GM21526 (cell line): Measurements from ENCODE around the gene PHLDB2.

ENCODE experiments used
- ATAC-seq: cut with Tn5 transposase; IDR thresholded peaks from one replicate; pipeline ENCODE4 v1.9.1; 2021; ENCODE audit warnings: moderate library complexity; ENCODE audit not compliant: unreplicated experiment, low FRiP score

PHLDB2 gene

DNA sequence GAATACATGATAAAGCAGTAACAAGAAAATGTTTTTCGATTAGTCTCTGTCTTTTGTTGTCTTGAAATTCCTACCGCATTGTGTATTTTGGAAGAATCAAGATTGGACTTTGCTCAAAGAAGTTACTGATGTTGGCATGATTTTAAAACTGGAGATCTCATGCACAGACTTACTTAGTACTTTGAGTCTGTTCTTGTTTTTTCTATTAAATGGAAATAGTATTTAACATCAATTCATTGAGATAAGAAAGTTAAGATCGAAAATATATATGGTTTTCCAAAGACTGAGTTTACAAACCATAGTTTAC, 122.3 kb downstream of the PHLDB2 start:
- ATAC-seq: no peak

- ATAC-seq: no peak
Measured at GRCh38 chr3:111984636-111985298, 125.7 kb downstream of the PHLDB2 start.

- no peak for ATAC-seq
Measured at GRCh38 chr3:111986800-111987199, 127.7 kb downstream of the PHLDB2 start.

DNA sequence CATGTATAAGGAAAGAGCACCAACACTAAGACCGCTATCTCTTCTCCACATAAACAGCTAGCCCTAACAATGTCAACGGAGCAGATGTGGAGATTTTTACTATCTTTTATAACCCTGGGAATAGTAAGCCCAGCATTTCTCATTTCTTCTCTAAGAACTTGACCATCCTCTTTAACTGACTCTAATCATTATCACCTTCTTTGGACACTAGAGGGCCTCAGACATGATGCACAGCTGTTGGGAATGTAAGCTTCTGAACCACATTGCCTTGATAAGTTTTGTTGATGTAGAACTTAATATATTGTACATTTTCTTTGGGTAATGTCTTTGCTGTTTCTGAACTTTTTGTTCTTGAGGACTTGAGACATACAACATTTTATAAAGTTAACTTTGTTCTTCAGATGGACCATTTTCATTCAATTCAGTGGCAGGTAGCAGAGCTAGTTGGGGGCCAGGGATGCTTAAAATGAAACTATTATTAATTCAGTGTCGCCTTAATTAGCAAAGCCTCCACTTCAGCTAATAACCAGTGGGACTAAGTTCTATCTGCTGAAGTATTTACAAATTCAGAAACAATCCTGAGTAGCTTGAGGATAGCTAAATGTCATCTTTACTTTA, 130.1 kb downstream of the PHLDB2 start:
- peak; percentile 91 for ATAC-seq

GRCh38 chr3:111993038-111993437, 134.0 kb downstream of the PHLDB2 start:
- ATAC-seq: no peak

DNA sequence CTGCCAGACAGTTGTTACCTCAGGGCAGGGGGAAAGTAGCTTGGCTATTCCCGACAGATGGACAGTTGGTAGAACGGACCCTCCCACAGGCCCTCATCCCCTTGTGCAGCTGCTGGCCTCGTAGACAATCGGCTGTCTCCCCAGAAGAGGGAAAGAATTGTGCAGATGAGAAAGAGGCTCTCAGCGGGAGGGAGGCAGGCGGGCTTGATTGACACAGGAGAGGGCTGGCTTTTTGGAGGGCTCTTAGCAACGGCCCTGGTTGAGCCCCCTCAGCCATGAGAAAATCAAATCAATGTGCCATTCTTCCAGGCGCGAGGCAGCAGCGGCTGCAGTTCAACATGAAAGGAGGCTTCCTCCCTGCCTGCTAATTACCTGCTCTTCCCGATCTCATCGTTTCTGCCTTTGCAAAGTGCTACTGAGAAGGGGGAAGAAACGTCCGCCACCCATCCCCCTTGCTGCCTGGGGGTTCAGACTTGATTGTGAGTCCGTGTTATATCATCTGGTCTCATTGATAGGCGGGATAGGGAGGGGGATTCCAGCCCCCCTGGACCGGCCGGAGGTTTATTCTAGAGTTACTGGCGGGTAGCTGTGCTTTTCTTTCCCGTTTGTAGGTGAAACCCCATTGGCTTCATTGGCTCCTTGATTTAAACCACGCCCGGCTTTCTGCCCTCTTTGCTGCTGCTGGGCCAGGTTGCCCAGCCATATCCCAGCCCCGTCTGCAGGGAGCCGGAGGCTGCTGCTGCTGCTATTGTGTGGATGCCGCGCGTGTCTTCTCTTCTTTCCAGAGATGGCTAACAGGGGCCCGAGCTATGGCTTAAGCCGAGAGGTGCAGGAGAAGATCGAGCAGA, 139.8 kb downstream of the PHLDB2 start, which contains the start of gene TAGLN3:
Gene TAGLN3, plus strand, starts transcription at position 287 of the 848 bp plus-strand sequence. Its CDS starts 501 bp downstream, at position 788.
- ATAC-seq: no peak

- no peak for ATAC-seq
Measured at GRCh38 chr3:111999484-112000324, 140.6 kb downstream of the PHLDB2 start.

GRCh38 chr3:112000367-112000771, 141.3 kb downstream of the PHLDB2 start:
- ATAC-seq: no peak

GRCh38 chr3:112000966-112001365, 141.9 kb downstream of the PHLDB2 start:
- ATAC-seq: no peak

DNA sequence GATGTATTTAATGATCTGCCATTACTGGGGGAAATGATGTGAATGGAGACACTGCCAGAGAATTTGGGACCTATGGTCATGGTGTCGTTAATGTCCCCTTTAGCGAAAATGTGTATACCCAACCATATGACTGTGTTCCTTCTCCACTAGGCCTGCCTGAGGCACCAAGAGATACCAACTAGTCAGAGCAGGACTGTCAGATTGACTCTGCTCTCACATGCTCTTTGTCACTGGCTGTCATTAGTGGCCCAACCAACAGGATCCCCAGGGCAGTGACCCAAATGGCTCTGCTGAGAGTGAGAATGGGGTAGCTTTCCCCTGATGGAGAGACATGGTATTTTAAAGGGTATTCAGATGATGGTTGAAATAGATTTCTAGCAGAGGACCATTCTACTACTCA, 142.5 kb downstream of the PHLDB2 start:
- no peak for ATAC-seq

DNA sequence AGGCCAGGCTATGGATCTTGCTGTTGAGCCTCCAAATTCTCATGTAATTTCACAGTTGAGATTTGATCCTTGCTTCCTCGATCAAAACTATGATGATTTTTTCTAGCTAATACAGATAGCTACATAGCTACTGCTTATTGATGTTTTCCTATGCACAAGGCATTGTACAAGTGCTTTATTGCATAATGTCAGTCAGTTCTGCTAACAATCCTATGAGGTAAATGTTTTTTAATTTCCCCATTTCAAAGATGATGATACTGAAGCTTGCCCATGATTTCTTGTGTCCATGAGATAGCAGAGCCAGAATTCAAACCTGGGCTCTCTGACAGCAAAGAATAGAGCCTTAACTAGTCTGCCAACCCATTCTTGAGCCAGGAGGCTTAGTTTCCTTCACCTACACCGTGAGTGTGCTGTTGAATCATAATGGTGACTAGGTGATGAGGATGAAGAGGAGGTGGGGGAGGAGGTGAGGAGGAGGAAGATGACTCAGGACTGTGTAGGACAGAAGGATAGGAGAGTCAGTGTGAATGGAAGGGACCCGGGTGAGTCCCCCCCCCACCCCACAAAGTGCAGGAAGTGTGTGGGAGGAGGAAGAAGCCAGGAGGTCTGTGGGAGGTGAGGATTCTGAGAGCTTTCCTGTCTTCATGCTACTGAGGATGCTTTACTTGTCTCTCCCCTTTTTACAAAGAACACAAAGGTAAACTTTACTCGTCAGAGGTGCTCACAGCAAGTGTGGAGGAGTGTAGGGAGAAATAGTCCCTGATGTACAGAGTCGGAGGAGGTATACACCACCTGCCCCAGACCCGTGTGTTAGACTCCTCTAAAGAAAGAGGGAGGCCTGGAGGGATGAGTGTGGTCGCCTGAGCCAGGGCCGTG, 143.3 kb downstream of the PHLDB2 start:
- no peak for ATAC-seq

DNA sequence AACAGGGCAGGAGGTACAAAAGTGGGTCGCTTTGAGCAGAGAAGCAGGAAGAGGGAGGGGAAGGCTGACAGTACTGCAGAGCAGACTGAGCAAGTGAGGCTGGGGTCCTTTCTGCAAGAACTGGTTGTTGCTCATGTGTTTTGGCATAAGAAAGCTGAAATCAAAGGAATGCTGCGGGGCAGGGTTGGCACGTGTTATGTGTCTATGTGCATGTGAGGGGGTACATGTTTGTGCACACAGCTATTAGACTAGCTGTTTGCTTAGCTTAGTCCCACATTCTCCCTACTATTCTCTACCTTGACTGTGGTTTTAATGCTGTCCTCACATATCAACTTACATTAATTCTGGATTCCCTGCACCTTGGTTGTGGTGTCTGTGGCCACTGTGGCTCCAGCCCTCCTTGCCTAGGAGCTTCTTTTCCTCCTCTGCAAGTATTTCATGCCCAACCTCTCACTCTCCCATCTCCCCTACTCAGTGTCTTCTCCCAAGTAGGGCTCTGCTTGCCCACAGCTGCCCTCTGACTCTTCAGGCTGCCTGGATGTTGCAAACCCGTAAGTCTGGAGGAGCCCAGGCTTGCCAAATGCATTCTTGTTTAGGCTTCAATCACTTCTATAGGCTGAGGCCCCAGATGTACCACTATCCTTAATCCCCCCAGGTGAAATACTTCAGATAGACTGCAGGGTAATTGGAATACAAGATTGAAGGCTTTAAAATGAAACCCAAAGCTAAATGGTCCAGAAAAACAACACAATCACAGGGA, 144.4 kb downstream of the PHLDB2 start:
- no peak for ATAC-seq

DNA sequence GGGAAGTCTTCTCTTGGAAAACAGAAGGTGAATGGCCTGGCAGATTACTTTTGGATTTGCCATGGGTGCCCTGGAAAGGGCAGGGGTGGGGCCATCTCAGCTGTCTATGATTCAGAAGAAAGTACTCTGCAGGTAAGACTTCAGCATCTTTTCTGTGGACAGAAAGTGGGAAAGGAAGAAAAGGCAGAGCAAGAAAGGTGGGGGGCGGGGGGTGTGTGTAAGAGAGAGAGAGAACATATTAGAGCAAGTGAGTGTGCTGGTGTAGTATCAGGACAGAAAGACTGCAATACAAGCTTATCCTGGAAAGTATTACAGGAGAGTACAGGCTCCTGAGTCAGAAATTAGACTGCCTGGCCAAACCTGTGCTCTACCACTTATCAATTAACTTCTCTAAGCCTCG, 145.1 kb downstream of the PHLDB2 start:
- ATAC-seq: no peak

- ATAC-seq: no peak
Measured at GRCh38 chr3:112004669-112005068, 145.6 kb downstream of the PHLDB2 start.

DNA sequence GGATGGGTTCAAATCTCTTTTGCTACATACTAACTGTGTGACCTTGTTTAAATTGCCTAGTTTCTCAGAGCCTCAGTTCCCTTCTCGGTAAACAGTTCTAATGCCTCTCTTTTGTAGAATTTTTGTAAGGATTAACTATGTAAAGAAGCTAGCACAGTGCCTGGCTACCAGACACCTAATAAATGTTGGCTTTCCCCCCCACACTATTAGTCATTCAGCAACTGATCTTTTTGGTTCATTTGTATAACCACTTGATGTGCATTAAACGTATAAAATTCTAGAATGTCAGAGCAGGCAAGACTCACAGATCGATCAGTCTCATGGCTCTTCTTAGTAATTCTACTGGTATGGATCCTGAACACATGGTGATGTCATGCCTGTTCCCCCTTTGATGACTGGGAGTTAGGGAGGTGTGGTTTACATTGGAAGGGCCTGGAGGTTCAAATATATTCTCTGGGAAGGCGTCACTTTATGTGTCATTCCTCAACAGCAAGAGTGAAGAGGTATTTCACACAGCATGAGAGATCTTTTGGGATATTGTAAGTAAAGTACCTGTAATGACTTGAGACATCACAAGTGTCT, 146.1 kb downstream of the PHLDB2 start:
- ATAC-seq: no peak

DNA sequence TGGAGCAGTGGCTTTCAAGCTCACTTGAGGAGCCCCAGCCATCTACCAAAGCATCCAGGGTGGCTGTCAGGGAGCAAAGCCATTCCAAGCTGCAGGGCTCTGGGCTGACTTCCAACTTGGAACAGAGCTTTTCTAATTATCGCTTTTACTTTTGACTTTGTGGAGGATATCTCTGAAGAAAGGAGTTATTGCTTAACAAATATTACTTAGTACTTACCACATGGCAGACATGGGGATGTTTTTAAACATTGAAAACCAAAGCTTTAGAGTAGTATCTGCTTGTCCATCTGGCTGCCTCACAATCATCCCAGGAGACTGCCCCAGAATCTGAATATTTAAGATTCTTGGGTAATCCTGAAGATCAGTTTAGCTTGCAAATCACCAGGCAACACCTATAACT, 148.6 kb downstream of the PHLDB2 start:
- ATAC-seq: no peak

- no peak for ATAC-seq
Measured at GRCh38 chr3:112009670-112010069, 150.6 kb downstream of the PHLDB2 start.

DNA sequence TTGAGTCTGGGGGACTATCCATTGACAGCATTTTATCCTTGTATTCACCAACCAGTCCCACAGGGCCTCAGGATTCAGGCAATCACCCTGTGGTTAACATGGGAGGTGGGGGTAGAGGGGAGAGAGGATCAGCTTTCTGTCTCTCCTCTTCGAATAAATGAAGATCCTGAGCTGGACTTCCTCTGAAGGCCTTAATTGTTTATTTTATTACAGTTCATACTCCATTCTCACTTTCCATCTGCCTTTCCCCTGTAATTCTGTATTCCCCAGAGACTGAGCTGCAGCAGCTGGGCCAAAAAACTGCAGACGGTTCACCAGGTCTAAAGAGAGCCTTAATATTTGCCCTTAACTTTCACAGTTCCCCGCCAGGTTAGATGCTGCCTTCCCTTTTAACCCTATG, 151.6 kb downstream of the PHLDB2 start:
- no peak for ATAC-seq
